GM18505 (cell line): ENCODE measurements around the gene NME5.

ENCODE experiments used
- ATAC-seq: cut with Tn5 transposase; IDR thresholded peaks from one replicate; pipeline ENCODE4 v1.9.1; 2021; ENCODE audit not compliant: unreplicated experiment
- POLR2A ChIP-seq: IDR thresholded peaks from 4 replicates; pipeline ENCODE4 v1.6.1; 2011; ENCODE audit warnings: borderline replicate concordance; ENCODE audit not compliant: insufficient read depth, insufficient read length; ENCODE audit errors: extremely low read depth

Gene NME5

DNA sequence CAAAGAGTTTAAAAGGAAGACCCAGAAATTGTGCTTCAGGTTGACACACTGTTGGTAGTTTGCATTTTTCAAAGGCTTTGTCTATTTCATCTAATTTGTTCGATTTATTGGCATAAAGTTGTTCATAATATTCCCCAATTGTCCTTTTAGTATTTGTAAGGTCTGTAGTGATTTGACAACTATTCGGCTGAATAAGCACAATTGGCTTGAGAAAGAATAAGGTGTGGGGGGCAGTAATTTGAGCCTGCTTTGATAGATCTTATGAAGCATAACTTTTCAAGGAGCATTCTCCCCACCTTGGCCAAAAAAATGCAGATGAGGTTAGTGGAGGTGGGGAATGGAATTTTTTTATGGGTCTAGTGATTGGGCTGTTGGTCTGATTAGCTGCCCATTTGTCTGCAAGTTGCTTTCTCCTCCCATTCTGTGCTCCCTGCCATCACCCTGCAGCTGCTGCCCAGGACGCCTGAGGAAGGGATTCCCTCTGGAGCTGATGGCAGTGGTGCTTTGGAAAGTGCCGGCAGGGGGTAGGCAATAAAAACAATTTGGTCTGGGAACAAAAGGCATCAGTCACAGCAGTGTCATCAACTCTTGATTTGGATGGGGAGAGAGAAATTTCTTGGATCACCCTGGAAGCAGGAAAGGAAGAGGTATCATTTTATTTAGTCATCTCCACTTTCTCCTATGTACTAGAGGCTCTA, 28.8 kb downstream of the NME5 start:
- ATAC-seq, result no peak
- TF ChIP-seq POLR2A, result no peak

- no peak for ATAC-seq
- no peak for TF ChIP-seq POLR2A
Observed at GRCh38 chr5:138109463-138110265, 29.6 kb downstream of the NME5 start.

DNA sequence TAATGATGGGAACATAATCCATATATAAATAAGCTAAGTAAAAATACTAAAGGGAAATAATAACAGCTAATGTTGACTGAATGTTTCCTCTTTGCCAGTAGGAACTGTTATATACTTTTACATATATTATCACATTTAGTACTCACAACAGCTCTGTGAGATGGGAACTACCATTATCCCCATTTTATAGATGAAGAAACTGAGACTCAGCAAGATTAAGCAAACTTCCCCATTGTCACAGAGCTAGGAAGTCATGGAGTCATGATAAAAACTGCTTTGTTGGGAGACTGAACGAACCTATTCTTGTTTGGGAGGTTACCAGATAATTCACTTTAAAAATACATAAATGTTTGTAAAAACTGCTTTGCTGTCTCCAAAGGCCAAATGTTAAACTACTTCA, 32.0 kb downstream of the NME5 start:
- no peak for TF ChIP-seq POLR2A
- no peak for ATAC-seq

- TF ChIP-seq POLR2A, result no peak
Observed at GRCh38 chr5:138105709-138106108, 33.5 kb downstream of the NME5 start.

GRCh38 chr5:138103319-138103637, 36.0 kb downstream of the NME5 start:
- ATAC-seq, result no peak
- TF ChIP-seq POLR2A, result no peak

More at GRCh38 chr5:138105709-138106108, 33.5 kb downstream of the NME5 start:
- ATAC-seq, result no peak

GRCh38 chr5:138102454-138103318, 36.5 kb downstream of the NME5 start:
- no peak for TF ChIP-seq POLR2A
- no peak for ATAC-seq

- no peak for ATAC-seq
- no peak for TF ChIP-seq POLR2A
Observed at GRCh38 chr5:138096997-138097828, 42.0 kb downstream of the NME5 start.

- no peak for ATAC-seq
Observed at GRCh38 chr5:138096363-138096762, 42.9 kb downstream of the NME5 start.

GRCh38 chr5:138095100-138095907, 43.9 kb downstream of the NME5 start:
- ATAC-seq, result no peak

More at GRCh38 chr5:138096363-138096762, 42.9 kb downstream of the NME5 start:
- TF ChIP-seq POLR2A, result no peak

DNA sequence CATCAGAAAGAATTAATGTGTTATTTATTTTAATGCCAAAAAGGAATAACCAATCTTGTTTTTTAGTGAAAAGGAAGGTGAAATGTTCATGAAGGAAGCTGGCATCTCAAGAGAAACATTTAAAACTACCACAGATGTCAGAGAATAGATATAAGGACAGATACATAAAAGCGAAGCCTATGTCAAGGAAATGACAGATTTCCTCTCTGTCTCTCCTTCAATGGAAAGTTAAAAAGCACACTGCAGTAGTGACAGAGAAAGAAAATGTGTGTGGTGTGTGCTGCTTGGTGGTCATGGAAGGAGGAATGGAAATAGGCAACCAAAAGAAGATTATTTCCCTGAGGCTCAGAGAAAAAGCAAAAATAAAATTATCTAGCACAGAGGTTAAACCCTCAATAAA, 46.2 kb downstream of the NME5 start:
- ATAC-seq, result no peak
- TF ChIP-seq POLR2A, result no peak

More at GRCh38 chr5:138095100-138095907, 43.9 kb downstream of the NME5 start:
- TF ChIP-seq POLR2A, result no peak

GRCh38 chr5:138092301-138092700, 46.9 kb downstream of the NME5 start:
- ATAC-seq, result no peak
- no peak for TF ChIP-seq POLR2A

DNA sequence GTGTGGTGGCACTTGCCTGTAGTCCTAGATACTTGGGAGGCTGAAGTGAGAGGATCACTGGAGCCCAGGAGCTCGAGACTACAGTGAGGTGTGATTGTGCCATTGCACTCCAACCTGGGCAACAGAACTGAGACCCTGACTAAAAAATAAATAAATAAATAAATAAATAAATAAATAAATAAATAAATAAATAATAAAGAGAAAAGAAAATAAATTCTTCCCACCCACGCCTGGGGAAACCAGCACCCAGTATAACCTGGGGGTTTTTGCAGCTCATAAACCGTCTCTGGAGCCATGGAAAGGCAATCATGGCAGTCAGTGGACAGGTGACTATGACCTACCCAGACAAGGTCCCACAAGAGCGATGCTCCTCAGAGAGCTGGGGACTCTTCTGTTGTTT, 47.5 kb downstream of the NME5 start:
- no peak for TF ChIP-seq POLR2A
- no peak for ATAC-seq
